Natural killer cell (primary cell): Measurements from ENCODE around the gene PITPNC1. TPM values are rescaled to one million over a fixed set of nuclear protein-coding genes. Genes with fewer than 3 reads are reported as not detected.

ENCODE experiments used
- ATAC-seq, 3 donors: fragments of 150-1000 bp in 2 of 3; fragments of 200-7000 bp in 1 of 3; cut with Tn5 transposase; 1 replicate in 1 of 3; 2 replicates in 2 of 3; pipeline ENCODE4 v1.10.0; 2021; ENCODE audit warnings: mild to moderate bottlenecking in 2 of 3, moderate library complexity in 2 of 3
- DNase-seq, 2 donors: peaks; one replicate each; pipeline versions ENCODE4 v3.0.0 to v3.0.0-alpha.2; 2013 to 2021; ENCODE audit warnings: mixed read lengths in 1 of 2
- H3K27ac ChIP-seq: one replicate; pipeline ENCODE4 v1.5.1; 2013; ENCODE audit warnings: mild to moderate bottlenecking, low read length
- H3K27me3 ChIP-seq: one replicate; pipeline ENCODE4 v1.6.1; 2013; ENCODE audit warnings: low read length; ENCODE audit not compliant: control insufficient read depth, insufficient read depth
- H3K36me3 ChIP-seq: one replicate; pipeline ENCODE4 v1.6.1; 2013; ENCODE audit warnings: low read length; ENCODE audit not compliant: control insufficient read depth, insufficient read depth
- H3K4me1 ChIP-seq: one replicate; pipeline ENCODE4 v1.6.1; 2013; ENCODE audit warnings: low read length; ENCODE audit not compliant: control insufficient read depth, insufficient read depth
- H3K4me3 ChIP-seq: one replicate; pipeline ENCODE4 v1.5.1; 2013; ENCODE audit warnings: low read length
- H3K9me3 ChIP-seq: one replicate; pipeline ENCODE4 v1.6.1; 2013; ENCODE audit warnings: low read length; ENCODE audit not compliant: control insufficient read depth, insufficient read depth
- H3K27ac Mint-ChIP-seq, 2 donors: one replicate each; pipeline ENCODE4 v1.8.0; 2022; ENCODE audit warnings: mild to moderate bottlenecking in 2 of 2, mixed read lengths in 2 of 2, moderate library complexity in 1 of 2
- H3K27me3 Mint-ChIP-seq, 2 donors: one replicate each; pipeline ENCODE4 v1.8.0; 2022; ENCODE audit warnings: low read depth in 2 of 2, mixed read lengths in 2 of 2
- H3K36me3 Mint-ChIP-seq: one replicate; pipeline ENCODE4 v1.8.0; 2022; ENCODE audit warnings: mixed read lengths
- H3K4me1 Mint-ChIP-seq, 2 donors: one replicate each; pipeline ENCODE4 v1.8.0; 2022; ENCODE audit warnings: mixed read lengths in 2 of 2
- H3K4me3 Mint-ChIP-seq: one replicate; pipeline ENCODE4 v1.8.0; 2022; ENCODE audit warnings: mild to moderate bottlenecking, moderate library complexity, mixed read lengths
- H3K9me3 Mint-ChIP-seq, 2 donors: one replicate each; pipeline ENCODE4 v1.8.0; 2022; ENCODE audit warnings: mixed read lengths in 2 of 2
- CTCF ChIP-seq: fragments of 200-600 bp; IDR thresholded peaks from one replicate; pipeline ENCODE4 v1.8.0; 2022; ENCODE audit warnings: antibody characterized with exemption
- WGBS: methylation state at CpG from one replicate; pipeline ENCODE4 v1.1.7; 2013; ENCODE audit warnings: missing lambda C conversion rate; ENCODE audit not compliant: insufficient coverage; 5-methylcytosine and 5-hydroxymethylcytosine counted together
- intact Hi-C: fragments of 100-400 bp; cut with micrococcal nuclease; formaldehyde crosslinking; loops from one replicate; pipeline ENCODE4 v1.14.2; 2022
- total RNA-seq, 4 donors: library from RNA; stranded (reverse); fragments of 120-200 nt in 1 of 4; gene quantifications; one replicate each; pipeline versions ENCODE4 v1.2.3 to v1.2.4, GENCODE V29; 2013 to 2022

Gene PITPNC1
- total RNA-seq, 3 donors from 2014 or later (not counting 1 experiment from before 2014, with no cell fraction given) = 150 to 185 (median 169) TPM

GRCh38 chr17:67503184-67503583, 126.1 kb downstream of the PITPNC1 start:
- H3K27me3 ChIP-seq = no peaks in the 10 kb centered on the region
- peaks cover 16% of the 10 kb centered on the region for H3K4me1 ChIP-seq
- peaks cover 0 to 7% of the 10 kb centered on the region in 2 donors for H3K9me3 Mint-ChIP-seq
- no peak for TF ChIP-seq CTCF
- no peak overlapping the region for H3K4me3 ChIP-seq
- WGBS = 82% methylated on average over 1 of the region's 1 CpG
- H3K36me3 ChIP-seq = no peaks in the 10 kb centered on the region
- intact Hi-C loops = no loop called here
- no peak overlapping the region for H3K27ac ChIP-seq
- peaks cover 7% of the 10 kb centered on the region for H3K9me3 ChIP-seq
- no peaks in the 10 kb centered on the region for H3K36me3 Mint-ChIP-seq
- H3K4me3 Mint-ChIP-seq = no peak overlapping the region
- peaks cover 80 to 84% of the 10 kb centered on the region in 2 donors for H3K4me1 Mint-ChIP-seq
- no peak for DNase-seq
- peak in 1 of 3 donors; percentile 44 for ATAC-seq
- no peaks in the 10 kb centered on the region for H3K27me3 Mint-ChIP-seq
- H3K27ac Mint-ChIP-seq = peak overlapping the region; percentile 39 to 75

- Mint-ChIP-seq H3K4me3 (no peak overlapping the region), H3K4me1 (peaks cover 79 to 84% of the 10 kb centered on the region in 2 donors)
- no peaks in the 10 kb centered on the region for H3K36me3 ChIP-seq
These were observed 126.7 kb downstream of the PITPNC1 start for GRCh38 chr17:67503739-67504138.

GRCh38 chr17:67504182-67504581, 127.1 kb downstream of the PITPNC1 start:
- no peak overlapping the region for H3K4me3 Mint-ChIP-seq
- DNase-seq = no peak
- intact Hi-C loops = no loop called here
- H3K27ac Mint-ChIP-seq = peak overlapping the region in 1 of 2 donors; percentile 75
- H3K27me3 ChIP-seq = no peaks in the 10 kb centered on the region
- H3K9me3 ChIP-seq = peaks cover 8% of the 10 kb centered on the region
- peaks cover 0 to 7% of the 10 kb centered on the region in 2 donors for H3K9me3 Mint-ChIP-seq
- no peak overlapping the region for H3K27ac ChIP-seq
- no peaks in the 10 kb centered on the region for H3K36me3 Mint-ChIP-seq
- ATAC-seq = no peak
- no peak overlapping the region for H3K4me3 ChIP-seq
- peaks cover 75 to 80% of the 10 kb centered on the region in 2 donors for H3K4me1 Mint-ChIP-seq
- no peak for TF ChIP-seq CTCF
- no peaks in the 10 kb centered on the region for H3K27me3 Mint-ChIP-seq
- whole genome bisulfite sequencing = 82% methylated on average over 2 of the region's 2 CpGs
- peaks cover 12% of the 10 kb centered on the region for H3K4me1 ChIP-seq
- H3K36me3 ChIP-seq = no peaks in the 10 kb centered on the region

More at GRCh38 chr17:67503739-67504138, 126.7 kb downstream of the PITPNC1 start:
- WGBS = 39% methylated on average over 2 of the region's 2 CpGs
- Mint-ChIP-seq H3K27me3 (no peaks in the 10 kb centered on the region), H3K9me3 (peaks cover 0 to 7% of the 10 kb centered on the region in 2 donors), H3K36me3 (no peaks in the 10 kb centered on the region), H3K27ac (peak overlapping the region; percentile 39 to 75)
- Histone ChIP-seq H3K27ac (no peak overlapping the region), H3K9me3 (peaks cover 8% of the 10 kb centered on the region), H3K4me1 (peaks cover 16% of the 10 kb centered on the region), H3K4me3 (no peak overlapping the region), H3K27me3 (no peaks in the 10 kb centered on the region)
- no peak for TF ChIP-seq CTCF
- intact Hi-C loops = no loop called here
- DNase-seq = no peak
- ATAC-seq = no peak

GRCh38 chr17:67506966-67507365, 129.9 kb downstream of the PITPNC1 start:
- Mint-ChIP-seq H3K4me3 (no peak overlapping the region), H3K27me3 (no peaks in the 10 kb centered on the region), H3K9me3 (peaks cover 0 to 7% of the 10 kb centered on the region in 2 donors), H3K4me1 (peaks cover 77 to 84% of the 10 kb centered on the region in 2 donors), H3K27ac (peak overlapping the region; percentile 1 to 76), H3K36me3 (no peaks in the 10 kb centered on the region)
- 96% methylated on average over 8 of the region's 8 CpGs for WGBS
- intact Hi-C loops = no loop called here
- DNase-seq (no peak), ATAC-seq (no peak)
- Histone ChIP-seq H3K9me3 (peaks cover 8% of the 10 kb centered on the region), H3K27me3 (no peaks in the 10 kb centered on the region), H3K4me3 (no peak overlapping the region), H3K27ac (no peak overlapping the region), H3K4me1 (peaks cover 19% of the 10 kb centered on the region), H3K36me3 (no peaks in the 10 kb centered on the region)
- no peak for TF ChIP-seq CTCF
